HL-60 (cell line): ENCODE measurements around the gene TOP3A.

ENCODE experiments used
- DNase-seq, 2 experiments: peaks; one replicate each; pipeline ENCODE4 v3.0.0-alpha.2; 2010 to 2020; ENCODE audit warnings: low read depth in 1 of 2, low spot score in 1 of 2
- H3K27ac ChIP-seq: fragments of 250-450 bp; sonication (Bioruptor Pico); replicated peaks from 2 replicates; pipeline ENCODE4 v1.5.1; 2020; ENCODE audit warnings: mild to moderate bottlenecking, moderate library complexity
- H3K27me3 ChIP-seq: fragments of 250-450 bp; sonication (Bioruptor Pico); 2 replicates; pipeline ENCODE4 v1.5.1; 2021; ENCODE audit warnings: mild to moderate bottlenecking, moderate library complexity; ENCODE audit not compliant: insufficient read depth, poor library complexity, severe bottlenecking
- H3K4me3 ChIP-seq: replicated peaks from 2 replicates; pipeline ENCODE4 v1.5.1; 2011; ENCODE audit warnings: mild to moderate bottlenecking, control low read depth, low read length; ENCODE audit not compliant: insufficient read depth
- GABPA ChIP-seq: IDR thresholded peaks from 2 replicates; pipeline ENCODE4 v1.6.1; 2012; ENCODE audit warnings: low read depth
- POLR2AphosphoS5 ChIP-seq: IDR thresholded peaks from 2 replicates; pipeline ENCODE4 v1.6.1; 2012; ENCODE audit warnings: low read depth
- SPI1 ChIP-seq: IDR thresholded peaks from 2 replicates; pipeline ENCODE4 v1.6.1; 2012; ENCODE audit warnings: low read depth, mild to moderate bottlenecking, borderline replicate concordance
- TF ChIP-seq, protein P1 (sequence below): IDR thresholded peaks from one replicate; pipeline ENCODE4 v1.5.1; 2011; ENCODE audit warnings: low read length, control low read depth, inconsistent platforms; ENCODE audit not compliant: insufficient read depth
- TF ChIP-seq, protein P2 (sequence below): IDR thresholded peaks from 2 replicates; pipeline ENCODE4 v1.6.1; 2012; ENCODE audit warnings: low read depth; ENCODE audit not compliant: insufficient replicate concordance

Gene TOP3A

DNA sequence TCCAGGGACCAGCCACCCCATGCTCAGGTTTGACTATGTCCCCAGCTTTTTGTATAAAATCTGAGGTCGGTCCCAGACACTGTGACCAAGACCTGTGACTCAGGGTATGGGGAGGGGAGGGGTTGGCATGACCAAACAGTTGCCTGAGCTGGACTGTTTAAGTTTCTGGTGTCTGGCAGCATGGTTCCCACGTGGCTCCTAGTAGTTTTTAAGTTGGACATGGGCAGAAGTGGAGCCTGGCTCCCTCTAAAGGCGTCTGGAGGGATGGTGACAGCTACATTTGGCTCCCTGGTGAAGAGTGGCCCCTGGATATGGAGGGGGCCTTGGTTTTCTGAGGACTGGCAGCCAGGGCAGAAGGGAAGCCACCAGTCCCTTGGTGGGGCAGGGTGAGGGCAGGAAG is 8.2 kb upstream of the TOP3A start:
- TF ChIP-seq, protein P1, sequence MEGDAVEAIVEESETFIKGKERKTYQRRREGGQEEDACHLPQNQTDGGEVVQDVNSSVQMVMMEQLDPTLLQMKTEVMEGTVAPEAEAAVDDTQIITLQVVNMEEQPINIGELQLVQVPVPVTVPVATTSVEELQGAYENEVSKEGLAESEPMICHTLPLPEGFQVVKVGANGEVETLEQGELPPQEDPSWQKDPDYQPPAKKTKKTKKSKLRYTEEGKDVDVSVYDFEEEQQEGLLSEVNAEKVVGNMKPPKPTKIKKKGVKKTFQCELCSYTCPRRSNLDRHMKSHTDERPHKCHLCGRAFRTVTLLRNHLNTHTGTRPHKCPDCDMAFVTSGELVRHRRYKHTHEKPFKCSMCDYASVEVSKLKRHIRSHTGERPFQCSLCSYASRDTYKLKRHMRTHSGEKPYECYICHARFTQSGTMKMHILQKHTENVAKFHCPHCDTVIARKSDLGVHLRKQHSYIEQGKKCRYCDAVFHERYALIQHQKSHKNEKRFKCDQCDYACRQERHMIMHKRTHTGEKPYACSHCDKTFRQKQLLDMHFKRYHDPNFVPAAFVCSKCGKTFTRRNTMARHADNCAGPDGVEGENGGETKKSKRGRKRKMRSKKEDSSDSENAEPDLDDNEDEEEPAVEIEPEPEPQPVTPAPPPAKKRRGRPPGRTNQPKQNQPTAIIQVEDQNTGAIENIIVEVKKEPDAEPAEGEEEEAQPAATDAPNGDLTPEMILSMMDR, result no peak
- TF ChIP-seq, protein P2, sequence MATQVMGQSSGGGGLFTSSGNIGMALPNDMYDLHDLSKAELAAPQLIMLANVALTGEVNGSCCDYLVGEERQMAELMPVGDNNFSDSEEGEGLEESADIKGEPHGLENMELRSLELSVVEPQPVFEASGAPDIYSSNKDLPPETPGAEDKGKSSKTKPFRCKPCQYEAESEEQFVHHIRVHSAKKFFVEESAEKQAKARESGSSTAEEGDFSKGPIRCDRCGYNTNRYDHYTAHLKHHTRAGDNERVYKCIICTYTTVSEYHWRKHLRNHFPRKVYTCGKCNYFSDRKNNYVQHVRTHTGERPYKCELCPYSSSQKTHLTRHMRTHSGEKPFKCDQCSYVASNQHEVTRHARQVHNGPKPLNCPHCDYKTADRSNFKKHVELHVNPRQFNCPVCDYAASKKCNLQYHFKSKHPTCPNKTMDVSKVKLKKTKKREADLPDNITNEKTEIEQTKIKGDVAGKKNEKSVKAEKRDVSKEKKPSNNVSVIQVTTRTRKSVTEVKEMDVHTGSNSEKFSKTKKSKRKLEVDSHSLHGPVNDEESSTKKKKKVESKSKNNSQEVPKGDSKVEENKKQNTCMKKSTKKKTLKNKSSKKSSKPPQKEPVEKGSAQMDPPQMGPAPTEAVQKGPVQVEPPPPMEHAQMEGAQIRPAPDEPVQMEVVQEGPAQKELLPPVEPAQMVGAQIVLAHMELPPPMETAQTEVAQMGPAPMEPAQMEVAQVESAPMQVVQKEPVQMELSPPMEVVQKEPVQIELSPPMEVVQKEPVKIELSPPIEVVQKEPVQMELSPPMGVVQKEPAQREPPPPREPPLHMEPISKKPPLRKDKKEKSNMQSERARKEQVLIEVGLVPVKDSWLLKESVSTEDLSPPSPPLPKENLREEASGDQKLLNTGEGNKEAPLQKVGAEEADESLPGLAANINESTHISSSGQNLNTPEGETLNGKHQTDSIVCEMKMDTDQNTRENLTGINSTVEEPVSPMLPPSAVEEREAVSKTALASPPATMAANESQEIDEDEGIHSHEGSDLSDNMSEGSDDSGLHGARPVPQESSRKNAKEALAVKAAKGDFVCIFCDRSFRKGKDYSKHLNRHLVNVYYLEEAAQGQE, result no peak
- TF ChIP-seq SPI1 (no peak), GABPA (no peak), POLR2AphosphoS5 (no peak)
- no peak for DNase-seq
- H3K27me3 ChIP-seq, result no peaks in the 10 kb centered on the region

DNA sequence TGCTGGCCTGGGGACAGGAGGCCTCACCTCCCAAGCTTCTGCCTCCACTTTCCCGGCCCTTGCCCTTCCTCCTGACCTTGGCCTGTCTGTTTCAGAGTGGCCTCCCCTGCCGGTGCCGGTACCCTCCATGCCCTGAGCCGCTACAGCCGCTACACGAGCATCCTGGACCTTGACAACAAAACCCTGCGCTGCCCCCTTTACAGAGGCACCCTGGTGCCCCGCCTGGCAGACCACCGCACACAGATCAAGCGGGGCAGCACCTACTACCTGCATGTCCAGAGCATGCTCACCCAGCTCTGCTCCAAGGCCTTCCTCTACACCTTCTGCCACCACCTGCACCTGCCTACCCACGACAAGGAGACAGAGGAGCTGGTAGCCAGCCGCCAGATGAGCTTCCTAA is 7.7 kb upstream of the TOP3A start:
- no peaks in the 10 kb centered on the region for H3K27me3 ChIP-seq

More for the DNA sequence above, 8.2 kb upstream of the TOP3A start:
- Histone ChIP-seq H3K27ac (no peak overlapping the region), H3K4me3 (no peak overlapping the region)

DNA sequence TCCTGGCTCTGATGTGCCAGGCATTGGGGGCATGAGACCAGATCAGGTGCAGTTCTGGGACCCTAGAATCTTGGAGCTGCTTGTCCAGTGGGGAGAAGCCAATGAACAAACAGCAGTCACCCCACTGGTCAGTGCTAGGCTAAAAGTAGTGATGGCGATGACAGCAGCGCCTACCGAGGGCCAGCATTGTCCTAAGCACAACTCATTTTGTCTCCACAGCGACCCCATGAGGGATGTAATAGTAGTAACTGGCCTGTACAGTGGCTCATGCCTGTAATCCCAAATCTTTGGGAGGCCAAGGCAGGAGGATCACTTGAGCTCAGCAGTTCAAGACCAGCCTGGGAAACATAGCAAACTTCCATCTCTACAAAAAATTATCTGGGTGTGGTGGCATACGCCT is 6.5 kb upstream of the TOP3A start:
- no peak for TF ChIP-seq POLR2AphosphoS5
- no peak for TF ChIP-seq SPI1
- TF ChIP-seq, protein P1, result no peak
- no peak for TF ChIP-seq GABPA
- TF ChIP-seq, protein P2, result no peak
- Histone ChIP-seq H3K4me3 (no peak overlapping the region), H3K27me3 (no peaks in the 10 kb centered on the region), H3K27ac (no peak overlapping the region)
- DNase-seq, result no peak

More for the DNA sequence above, 7.7 kb upstream of the TOP3A start:
- no peak for DNase-seq
- Histone ChIP-seq H3K27ac (no peak overlapping the region), H3K4me3 (no peak overlapping the region)
- TF ChIP-seq, protein P1, result no peak
- TF ChIP-seq SPI1 (no peak), GABPA (no peak), POLR2AphosphoS5 (no peak)
- TF ChIP-seq, protein P2, result no peak
